HG02623 (cell line): Measurements from ENCODE around the gene SH2D4B.

Experiments used
- ATAC-seq: cut with Tn5 transposase; IDR thresholded peaks from one replicate; pipeline ENCODE4 v1.9.1; 2021; ENCODE audit warnings: moderate library complexity; ENCODE audit not compliant: unreplicated experiment

SH2D4B gene

DNA sequence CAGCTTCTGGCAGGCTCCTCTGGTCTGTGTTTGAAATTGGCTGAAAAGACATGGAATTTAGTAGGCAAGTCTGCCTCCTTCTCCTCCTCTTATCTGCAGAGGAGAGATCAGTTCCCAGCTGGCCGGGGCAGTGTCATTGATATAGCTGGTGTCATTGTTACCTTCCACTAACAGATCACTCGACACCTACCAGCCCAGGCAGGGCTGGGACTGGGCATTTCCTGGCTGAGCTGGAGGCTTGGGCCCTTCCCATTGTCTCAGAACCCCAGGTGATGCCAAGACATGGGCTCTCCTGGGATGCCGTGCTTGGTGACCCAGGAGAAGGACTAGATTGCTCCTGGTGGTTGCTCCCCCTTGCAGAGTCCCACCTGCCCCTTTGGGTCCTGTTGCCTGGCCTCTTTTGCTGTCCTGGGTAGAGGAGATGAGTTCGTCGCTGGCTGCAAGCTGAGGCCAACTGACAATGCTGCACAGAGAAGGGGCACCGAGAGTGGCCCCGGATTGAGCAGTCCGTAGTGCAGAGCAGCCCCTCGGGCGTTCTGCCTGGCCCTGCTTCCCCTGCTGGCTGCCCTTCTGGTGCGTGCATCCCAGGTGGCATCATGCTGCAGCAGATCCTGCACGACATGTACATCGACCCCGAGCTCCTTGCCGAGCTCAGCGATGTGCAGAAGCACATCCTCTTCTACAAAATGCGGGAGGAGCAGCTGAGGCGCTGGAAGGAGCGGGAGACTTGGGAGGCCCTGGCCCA is at the start of gene SH2D4B:
SH2D4B (plus strand) TSS at position 167 of the 745 bp plus-strand sequence; CDS start at position 597, 430 bp downstream.
- no peak for ATAC-seq

DNA sequence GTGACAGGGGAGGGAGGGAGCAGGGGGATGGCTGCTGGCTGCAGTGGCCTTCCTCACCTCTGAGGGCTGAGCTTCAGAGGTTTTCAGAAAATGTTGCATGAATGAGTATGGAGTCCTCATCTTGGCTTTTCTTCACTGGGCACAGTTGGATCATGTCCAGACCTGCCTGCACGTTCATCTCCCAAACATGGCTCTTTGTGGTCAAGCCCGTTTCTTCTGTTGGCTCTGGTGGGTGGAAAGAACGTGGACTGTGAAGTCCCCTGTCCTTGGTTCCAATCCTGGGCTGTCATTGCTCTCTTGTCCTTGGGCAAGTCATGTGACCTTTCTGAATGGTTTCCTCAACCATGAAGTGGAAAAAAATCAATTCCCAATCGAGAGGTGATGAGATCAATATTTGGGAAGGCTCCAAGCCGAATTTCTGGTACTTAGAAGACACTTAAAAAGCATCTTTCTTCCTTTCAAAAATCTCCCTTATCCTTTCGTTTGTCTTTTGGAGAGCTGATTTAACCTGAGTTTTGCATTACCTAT is 49.1 kb upstream of the SH2D4B start:
- ATAC-seq: no peak

DNA sequence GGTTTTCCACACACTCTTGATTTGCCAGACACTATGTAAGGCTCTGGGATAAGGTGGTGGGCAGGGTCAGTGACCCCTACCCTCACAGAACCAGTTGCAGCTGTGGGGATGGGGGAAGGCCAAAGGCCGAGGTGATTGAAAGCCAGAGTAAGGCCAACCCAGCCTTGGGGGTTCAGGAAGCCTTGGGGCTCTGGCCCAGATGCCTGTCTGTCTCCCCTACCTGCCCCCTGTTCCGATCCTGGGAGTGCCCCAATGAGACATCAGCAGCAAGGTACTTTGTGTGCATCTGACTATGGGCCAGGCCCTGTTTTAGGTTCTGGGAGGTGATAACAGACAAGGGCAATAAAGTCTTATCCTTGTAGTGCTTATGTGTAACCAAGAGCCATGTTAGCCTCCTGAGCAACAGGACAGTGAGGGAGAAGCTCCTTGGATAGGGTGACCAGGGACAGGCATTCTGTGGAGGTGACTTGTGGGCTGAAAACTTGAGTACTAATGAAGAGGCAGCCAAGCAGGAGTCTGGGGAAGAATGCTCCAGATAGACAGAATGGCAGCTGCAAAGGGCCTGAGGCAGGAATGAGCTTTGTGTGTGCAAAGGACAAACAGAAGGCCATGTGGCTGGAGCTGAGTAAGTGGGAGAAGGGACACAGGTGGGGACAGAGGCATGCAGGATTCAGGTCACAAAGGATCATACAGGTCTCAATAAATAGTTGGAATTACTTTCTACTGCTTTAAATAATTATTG is 48.2 kb upstream of the SH2D4B start:
- ATAC-seq: no peak

DNA sequence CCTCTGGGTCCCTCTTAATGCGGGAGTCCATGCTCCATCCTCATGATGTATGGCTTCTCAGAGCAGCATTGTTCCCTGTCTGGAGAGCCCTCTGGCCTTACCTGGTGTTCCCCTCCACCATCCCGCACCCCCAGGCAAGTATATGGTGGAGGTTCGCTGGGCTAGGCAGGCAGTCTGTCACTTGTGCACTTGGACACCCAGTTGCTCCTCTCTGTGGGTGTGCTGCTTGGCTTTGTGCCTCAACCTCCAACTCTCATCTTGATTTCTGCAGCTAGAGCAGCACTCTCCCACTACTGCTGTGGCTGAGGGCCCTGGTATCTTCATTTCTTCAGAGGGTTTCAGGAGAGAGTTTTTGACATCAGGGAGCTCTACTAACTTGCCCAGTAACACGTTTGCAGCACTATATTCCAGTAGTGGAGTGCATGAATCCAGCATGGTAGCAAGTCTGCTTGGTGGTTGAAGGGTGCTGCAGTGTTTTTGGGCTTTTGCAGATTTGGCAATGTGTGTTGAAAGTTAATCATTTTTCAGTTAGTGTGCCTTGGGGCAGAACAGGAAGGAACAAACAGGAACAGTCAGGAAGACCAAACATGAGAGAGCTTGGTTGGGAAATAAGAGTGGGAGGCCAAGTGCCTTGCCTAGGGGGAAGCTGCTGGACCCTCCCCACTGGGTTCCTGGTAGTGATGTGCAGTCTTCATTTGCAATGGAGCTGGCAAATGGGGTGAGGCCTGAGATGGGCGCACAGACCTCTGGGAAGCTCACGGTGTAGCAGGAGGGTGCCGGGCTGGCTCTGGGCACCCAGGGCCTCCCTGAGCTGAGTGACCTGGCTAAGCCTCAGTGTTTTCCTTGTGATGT is 46.2 kb upstream of the SH2D4B start:
- no peak for ATAC-seq

DNA sequence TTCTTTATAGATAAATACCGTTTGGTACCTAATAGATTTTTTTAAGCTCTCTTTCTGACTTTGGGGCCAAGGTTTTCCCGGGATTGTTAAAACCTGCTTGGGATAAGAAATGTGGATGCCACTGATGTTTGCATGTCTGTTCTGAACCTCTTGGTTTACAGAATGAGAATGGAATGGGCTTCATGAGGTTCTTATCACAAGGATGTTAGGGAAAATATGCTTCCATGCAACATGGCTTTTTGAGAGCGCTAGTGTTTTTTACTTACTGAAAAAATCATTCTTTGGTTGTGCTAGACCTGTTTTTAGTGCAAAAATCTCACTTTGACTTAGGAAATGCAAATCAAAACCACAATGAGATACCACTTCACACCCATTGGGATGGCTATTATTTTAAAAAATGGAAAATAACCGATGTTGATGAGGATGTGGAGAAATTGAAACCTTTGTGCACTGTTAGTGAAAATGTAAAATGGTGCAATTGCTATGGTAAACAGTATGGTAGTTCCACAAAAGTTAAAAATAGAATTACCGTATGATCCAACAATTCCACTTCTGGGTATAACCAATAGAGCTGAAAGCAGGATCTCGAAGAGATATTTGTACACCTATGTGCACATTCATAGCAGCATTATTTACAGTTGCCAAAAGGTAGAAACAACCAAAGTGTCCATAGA is 44.7 kb upstream of the SH2D4B start:
- ATAC-seq: peak; percentile 29

DNA sequence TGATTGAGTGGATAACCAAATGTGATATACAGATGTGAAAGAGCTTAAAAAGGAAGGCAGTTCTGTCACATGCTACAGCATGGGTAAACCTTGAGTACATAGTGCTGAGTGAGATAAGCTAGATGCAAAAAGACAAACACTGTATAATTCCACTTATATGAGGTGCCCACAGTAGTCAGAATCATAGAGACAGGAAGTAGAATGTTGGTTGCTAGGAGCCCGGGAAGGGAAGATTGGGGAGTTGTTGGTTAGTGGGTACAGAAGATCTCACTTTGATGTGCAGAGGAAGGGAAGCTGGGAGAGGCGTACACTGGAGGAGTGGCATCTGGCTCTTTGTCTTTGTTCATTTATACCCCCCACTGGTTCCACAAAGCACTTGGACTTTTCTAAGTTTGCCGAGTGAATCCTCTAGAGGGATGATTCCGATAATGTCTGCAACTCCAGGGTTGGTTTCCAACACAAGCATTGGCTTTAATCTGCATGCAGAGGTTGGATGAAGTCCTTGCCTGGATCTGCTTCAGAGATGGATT is 44.1 kb upstream of the SH2D4B start:
- ATAC-seq: peak; percentile 54

DNA sequence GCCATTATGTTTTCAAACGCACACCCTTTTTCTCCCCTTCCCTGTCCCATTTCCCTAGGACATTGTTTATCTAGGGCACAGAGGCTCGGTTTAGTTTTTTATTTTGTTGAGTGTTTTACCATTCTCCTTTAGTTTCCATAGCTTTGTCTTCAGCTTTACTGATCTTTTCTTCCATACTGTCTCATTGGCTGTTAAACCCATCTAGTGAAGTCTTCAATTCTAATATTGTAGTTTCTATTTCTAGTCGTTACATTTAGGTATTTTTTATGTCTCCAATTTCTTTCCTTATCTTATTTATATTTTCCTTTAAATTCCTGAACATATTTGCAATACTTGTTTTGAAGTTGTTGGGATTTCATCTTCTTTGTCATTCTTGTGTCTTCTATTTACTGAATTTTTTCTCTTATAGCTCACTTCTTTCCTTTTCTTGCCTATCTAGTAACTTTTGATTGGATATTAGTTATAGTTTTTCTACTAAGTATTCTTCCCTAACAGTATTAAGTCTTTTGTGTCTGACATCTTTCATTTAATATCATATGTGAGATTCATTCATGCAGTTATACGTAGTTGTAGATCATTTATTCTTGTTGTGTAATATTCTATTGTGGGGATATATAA is 41.0 kb upstream of the SH2D4B start:
- ATAC-seq: no peak

DNA sequence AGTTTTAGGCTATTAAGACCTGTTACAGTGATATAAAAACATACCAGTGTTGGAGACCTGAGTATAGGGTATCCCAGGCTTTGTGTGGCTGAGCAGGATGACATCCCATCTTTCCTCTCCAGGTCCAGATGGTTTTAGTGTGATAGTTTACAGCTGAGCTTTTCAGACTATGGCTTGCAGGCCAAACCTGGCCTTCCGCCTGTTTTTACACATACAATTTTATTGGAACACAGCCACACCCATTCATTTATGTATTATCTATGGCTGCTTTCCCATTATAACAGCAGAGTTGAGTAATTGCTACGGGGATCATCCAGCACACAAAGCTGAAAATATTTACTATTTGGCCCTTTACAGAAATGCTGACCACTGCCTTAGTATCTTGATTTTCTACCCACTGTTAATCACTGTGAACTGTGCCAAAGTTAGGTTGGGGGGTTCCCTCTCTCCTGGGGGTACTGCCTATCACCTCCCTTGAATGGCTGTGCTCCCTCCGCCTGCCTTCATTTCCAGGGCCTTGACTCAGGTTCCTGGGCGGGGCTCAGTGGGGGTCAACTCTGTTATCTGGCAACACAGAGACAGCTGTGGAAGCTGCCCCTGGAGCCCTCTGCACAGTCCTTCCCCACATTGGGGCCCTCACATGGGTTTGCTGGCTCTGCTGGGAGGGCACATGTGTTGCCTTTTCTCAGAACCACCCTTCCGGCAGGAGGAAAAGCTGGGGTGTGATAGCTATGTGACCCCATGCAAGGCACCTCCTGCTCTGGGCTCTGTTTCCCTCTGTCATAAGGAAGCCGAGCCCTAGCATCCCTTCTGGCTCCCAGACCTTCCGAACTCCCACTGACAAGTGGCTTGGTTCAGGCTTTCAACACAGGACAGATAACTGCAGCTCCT is 40.3 kb upstream of the SH2D4B start:
- ATAC-seq: no peak

DNA sequence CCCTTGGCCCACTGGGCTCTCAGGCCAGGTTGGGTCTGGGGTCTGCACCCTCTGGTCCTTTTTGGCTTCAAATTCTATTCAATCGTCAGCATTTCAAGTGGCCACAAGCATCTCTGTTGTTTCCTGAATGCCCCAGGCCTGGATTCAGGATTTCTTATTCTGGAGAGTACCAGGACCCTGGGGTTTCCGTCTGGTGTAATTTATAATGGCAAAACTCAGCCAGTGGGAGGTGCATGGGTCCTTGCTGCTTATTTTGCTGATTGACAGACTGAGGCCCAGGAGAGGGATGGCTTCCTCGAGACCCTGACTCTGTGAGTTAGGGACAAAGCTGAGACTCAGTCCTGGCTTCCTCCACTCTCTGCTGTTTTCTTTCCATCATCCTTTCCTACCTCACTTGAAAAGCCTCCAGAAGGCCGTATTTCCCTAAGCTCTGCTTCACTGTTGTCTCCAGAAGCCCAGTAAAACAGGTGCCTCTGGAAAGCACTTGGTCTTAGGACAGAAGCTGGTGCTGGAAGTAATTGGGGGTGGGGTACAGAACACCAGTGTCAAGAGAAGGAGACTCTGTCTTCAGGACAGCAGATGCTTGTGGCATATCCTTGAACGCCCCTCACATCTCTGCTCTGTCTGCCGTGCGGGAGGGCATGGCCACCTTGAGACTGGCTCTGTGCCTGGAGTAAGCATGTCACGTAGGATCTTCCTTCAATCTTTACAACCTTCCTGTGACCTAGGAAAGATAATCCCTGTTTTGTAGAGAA is 39.4 kb upstream of the SH2D4B start:
- ATAC-seq: no peak

DNA sequence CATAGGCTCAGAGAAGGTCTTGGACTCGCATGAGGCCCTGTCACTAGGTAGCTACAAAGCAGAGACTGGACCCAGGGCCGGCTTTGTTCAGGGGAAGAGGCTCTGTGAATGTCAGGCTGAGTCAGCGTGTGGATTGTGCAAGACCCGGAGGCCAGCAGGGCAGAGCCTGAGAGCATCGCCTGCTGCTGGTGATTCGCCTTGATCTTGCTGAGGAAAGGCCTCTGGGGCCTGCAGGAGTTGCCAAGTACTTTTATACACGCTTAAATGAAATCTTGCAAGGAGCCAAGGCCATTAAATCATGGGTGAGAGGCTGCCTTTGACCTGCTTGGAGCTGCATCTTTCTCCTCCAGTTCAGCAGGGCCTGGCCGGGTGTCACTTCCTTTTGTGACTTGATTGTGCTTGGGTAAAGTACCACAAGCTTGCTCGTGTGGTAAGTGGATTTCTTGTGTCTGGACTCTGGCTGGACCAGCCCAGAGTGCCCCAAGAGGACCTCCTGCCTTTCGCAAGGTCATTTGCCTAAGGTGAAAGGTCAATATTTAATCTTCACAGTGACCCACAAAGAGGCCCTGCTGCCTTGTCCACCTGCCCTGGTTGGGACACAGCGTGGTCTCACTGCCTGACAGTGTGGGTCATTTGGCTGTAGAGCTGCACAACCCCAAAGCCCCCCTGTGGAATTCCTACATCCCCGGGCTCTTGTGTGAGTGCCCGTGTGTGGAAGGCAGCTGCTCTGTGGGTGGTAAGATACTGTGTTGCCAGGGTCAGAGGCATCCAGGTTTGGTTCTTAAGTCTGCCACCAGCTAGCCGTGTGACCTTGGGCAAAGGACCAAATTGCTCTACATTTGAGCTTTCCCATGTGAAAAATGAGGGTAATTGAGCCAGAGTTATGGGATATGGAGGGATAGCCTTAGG is 38.6 kb upstream of the SH2D4B start:
- no peak for ATAC-seq

DNA sequence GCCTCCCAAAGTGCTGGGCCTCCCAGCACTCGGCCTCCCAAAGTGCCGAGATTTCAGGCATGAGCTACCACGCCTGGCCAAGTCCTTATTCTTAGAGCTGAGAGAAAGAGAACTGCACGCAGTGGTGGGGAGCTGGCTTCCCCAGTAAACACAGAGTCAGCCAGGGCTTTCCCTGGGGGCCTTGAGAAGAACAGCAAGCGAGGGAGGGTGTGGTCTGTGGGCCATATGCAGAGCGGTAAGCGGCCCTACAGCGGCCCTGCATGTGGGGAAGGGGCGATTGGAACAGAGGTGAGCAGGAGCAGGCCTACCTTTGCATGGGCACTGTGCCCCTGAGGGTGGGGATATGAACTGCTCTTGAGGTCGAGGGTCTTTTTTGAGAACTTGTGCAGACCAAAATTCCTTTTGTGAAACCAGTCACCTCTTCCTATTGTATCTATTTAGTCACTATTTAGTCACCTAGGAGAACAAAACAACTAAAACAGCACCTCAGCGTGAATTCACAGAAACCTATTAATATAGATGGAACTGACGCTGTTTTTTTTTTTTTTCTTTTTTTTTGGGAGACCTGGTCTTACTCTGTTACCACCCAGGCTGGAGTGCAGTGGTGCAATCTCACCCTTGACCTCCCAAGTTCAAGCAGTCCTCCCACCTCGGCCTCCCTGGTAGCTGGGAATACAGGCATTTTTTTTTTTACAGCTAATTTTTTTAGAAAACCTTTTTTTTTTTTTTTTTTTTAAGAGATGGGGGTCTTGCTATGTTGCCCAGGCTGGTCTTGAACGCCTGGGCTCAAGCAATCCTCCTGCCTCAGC is 36.9 kb upstream of the SH2D4B start:
- peak; percentile 59 for ATAC-seq

DNA sequence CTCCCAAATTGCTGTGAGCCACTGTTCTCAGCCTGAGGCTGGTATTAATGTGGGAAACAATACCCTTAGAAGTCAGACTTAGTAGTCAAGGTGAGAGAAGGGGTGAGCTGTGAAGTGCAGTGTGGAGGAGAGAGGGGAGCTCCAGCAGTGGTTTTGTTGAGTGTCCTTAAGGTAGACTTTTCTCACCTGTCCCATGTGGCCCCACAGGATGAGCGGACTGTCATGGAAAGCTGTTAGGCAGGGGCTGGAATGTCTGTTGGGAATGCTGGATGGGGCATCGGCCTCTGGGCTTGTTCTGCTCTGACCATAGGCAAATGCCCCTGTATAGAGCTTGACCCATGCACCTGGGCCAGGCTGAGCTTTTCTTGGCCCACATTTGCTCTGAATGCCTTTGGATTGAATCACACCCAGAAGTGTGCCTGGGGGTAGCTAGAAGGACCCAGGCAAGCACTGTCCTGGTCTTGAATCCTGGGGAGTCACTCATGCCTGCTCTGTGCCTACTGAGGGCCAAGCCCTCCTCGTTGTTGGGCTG is 36.3 kb upstream of the SH2D4B start:
- ATAC-seq: no peak

DNA sequence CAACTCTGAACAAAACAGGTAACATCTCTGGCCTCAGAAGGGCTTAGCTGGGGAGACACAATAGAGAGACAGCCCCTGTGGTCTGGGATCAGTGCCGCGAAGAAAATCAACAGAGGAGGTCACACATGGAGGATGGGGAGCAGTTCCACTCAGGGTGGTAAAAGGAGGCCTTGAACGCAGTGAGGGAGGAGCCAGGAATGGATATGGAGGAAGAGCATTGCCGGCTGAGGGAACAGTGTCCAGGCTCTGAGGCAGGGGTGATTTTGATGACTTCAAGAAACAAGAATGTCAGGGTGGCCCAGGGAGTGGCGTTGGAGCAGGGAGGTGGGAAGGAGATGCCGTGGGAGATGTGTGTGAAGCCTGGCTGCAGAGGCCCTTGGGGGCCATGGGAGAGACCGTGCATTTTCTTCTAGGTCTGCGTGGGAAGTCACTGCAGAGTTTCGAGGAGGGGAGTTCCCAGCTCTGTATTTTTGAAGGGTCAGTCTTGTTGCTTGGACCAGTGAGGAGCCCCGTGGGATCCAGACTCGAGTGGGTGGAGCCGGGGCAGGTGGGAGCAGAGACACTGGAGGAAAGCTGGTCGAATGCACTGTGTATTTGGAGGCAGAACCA is 35.7 kb upstream of the SH2D4B start:
- ATAC-seq: no peak

DNA sequence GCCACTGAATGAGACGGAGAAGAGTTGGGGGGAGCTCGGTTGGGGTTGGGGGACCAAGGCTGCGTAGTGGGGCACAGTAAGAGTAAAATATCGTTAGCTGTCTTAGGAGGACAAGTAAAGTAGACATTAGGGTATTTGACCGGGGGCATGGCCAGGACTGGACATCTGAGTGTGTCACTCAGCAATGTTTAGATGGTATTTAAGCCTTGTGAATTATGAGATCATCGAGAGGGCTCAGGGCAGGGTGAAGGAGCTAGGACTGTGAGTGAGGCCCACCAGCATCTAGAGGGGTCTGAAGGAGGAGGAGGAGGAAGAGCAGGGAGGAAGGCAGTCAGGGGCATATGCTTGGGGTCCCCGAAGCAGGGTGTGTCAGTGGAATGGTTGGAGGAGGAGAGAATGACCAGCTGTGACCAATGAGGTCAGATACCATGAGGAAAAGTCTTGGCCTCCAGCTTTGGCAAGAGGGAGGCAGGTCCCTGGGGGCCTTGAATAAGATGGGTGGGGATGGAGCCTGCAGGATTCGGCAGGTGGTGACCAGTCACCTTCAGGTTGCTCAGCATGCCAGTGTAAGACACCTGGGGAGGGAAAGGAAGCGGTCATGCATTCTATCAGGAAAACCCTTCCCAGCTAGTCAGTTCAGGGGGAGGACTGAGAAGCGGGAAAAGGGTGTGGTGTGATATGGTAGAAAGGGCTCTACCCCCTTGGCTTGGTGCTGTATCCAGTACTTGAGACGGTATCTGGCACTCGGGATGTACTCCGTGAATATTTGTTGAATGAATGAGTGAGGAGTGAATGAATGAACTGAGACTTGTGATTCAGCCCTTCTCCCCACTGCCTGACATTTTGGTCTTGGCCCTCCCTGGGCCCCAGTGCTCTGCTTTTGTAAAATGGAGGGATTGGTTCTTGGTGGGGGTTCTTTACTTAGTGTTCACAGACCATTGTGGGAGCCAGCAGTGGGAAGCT is 34.8 kb upstream of the SH2D4B start:
- ATAC-seq: no peak
